UCSD-AML1 (cell line): Measurements from ENCODE around the gene CLCA2.

Source experiments
- DNase-seq: peaks from one replicate; lab custom pipeline; 2025; ENCODE audit not compliant: unreplicated experiment; lab: John Stamatoyannopoulos, UW

CLCA2 gene

GRCh38 chr1:86505564-86505902 lies 81.6 kb downstream of the CLCA2 start:
- no peak for DNase-seq
